GM21619 (cell line): ENCODE data around the gene TPCN2.

ENCODE experiments used
- ATAC-seq: cut with Tn5 transposase; IDR thresholded peaks from one replicate; pipeline ENCODE4 v1.9.1; 2021; ENCODE audit not compliant: unreplicated experiment

Gene TPCN2

GRCh38 chr11:69010361-69010891, 38.3 kb upstream of the TPCN2 start:
- ATAC-seq = no peak

- no peak for ATAC-seq
Observed at GRCh38 chr11:69010964-69011623, 37.6 kb upstream of the TPCN2 start.

- no peak for ATAC-seq
Observed at GRCh38 chr11:69011624-69012091, 37.1 kb upstream of the TPCN2 start.

GRCh38 chr11:69012092-69013008, 36.4 kb upstream of the TPCN2 start:
- ATAC-seq = no peak

- no peak for ATAC-seq
Observed at GRCh38 chr11:69013009-69013951, 35.5 kb upstream of the TPCN2 start, which contains the start of gene MRGPRF. Gene MRGPRF (minus strand): TSS chr11:69013246. CDS start chr11:69009901, 3,345 bp downstream.

- no peak for ATAC-seq
Observed at GRCh38 chr11:69014084-69014851, 34.5 kb upstream of the TPCN2 start.

GRCh38 chr11:69014898-69015549, 33.7 kb upstream of the TPCN2 start:
- no peak for ATAC-seq

GRCh38 chr11:69017951-69018350, 30.8 kb upstream of the TPCN2 start:
- ATAC-seq = no peak

GRCh38 chr11:69018924-69019323, 29.8 kb upstream of the TPCN2 start:
- no peak for ATAC-seq

GRCh38 chr11:69022260-69022659, 26.5 kb upstream of the TPCN2 start:
- no peak for ATAC-seq

GRCh38 chr11:69024509-69024908, 24.2 kb upstream of the TPCN2 start:
- ATAC-seq = no peak

GRCh38 chr11:69027704-69028372, 20.9 kb upstream of the TPCN2 start:
- no peak for ATAC-seq

GRCh38 chr11:69030301-69030700, 18.4 kb upstream of the TPCN2 start:
- no peak for ATAC-seq

GRCh38 chr11:69032833-69033232, 15.9 kb upstream of the TPCN2 start:
- ATAC-seq = no peak

- ATAC-seq = no peak
Observed at GRCh38 chr11:69033431-69033830, 15.3 kb upstream of the TPCN2 start.

GRCh38 chr11:69034123-69034867, 14.4 kb upstream of the TPCN2 start:
- no peak for ATAC-seq

GRCh38 chr11:69035150-69035945, 13.4 kb upstream of the TPCN2 start:
- ATAC-seq = no peak
